ENCODE measurements around the gene CAMK2D.

DNA sequence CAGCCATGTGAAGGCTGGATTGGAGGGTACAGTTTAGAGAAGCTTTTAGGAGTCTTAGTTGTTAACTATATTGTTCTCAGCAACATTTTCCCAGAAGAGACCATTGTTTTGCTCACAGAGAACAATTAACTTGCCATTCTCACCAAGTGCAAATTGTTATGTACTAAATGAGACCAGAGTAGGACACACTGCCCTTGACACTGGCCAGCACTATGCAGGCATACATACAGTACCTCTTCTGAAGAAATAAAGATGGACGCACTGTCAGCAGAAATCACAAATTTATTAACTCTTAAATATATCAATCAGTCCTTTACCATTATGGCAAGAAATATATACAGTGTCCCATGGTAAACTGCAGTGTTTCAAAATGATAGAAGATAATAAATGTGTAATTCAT is 309.4 kb downstream of the CAMK2D start:
- no peak for TF ChIP-seq POLR2AphosphoS5 (IDR thresholded peaks at IDR 0.05; ENCODE audit: low read depth, low read length)
- TF ChIP-seq, protein P1, sequence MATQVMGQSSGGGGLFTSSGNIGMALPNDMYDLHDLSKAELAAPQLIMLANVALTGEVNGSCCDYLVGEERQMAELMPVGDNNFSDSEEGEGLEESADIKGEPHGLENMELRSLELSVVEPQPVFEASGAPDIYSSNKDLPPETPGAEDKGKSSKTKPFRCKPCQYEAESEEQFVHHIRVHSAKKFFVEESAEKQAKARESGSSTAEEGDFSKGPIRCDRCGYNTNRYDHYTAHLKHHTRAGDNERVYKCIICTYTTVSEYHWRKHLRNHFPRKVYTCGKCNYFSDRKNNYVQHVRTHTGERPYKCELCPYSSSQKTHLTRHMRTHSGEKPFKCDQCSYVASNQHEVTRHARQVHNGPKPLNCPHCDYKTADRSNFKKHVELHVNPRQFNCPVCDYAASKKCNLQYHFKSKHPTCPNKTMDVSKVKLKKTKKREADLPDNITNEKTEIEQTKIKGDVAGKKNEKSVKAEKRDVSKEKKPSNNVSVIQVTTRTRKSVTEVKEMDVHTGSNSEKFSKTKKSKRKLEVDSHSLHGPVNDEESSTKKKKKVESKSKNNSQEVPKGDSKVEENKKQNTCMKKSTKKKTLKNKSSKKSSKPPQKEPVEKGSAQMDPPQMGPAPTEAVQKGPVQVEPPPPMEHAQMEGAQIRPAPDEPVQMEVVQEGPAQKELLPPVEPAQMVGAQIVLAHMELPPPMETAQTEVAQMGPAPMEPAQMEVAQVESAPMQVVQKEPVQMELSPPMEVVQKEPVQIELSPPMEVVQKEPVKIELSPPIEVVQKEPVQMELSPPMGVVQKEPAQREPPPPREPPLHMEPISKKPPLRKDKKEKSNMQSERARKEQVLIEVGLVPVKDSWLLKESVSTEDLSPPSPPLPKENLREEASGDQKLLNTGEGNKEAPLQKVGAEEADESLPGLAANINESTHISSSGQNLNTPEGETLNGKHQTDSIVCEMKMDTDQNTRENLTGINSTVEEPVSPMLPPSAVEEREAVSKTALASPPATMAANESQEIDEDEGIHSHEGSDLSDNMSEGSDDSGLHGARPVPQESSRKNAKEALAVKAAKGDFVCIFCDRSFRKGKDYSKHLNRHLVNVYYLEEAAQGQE (IDR thresholded peaks at IDR 0.05; ENCODE audit: insufficient read depth in 1 of 2, low read depth in 2 of 2, low read length in 2 of 2): no peak
- no peak for TF ChIP-seq TAF1 (IDR thresholded peaks at IDR 0.05; ENCODE audit: borderline replicate concordance, insufficient read depth, low read length)

All from PFSK-1 (cell line).